Lower leg skin (tissue), 3 donors: Measurements from ENCODE around the gene SPEF1.

ENCODE experiments used
- POLR2A ChIP-seq, 2 donors: fragments of 450-650 bp; IDR thresholded peaks; one replicate each; pipeline ENCODE4 v1.6.1; 2016 to 2017; ENCODE audit warnings: antibody characterized with exemption in 2 of 2, mild to moderate bottlenecking in 1 of 2, moderate library complexity in 1 of 2
- TF ChIP-seq, protein P1 (sequence below), 3 donors: fragments of 450-650 bp; IDR thresholded peaks; one replicate each; pipeline ENCODE4 v1.5.1; 2016; ENCODE audit warnings: antibody characterized with exemption in 3 of 3, mild to moderate bottlenecking in 3 of 3, moderate library complexity in 2 of 3

DNA sequence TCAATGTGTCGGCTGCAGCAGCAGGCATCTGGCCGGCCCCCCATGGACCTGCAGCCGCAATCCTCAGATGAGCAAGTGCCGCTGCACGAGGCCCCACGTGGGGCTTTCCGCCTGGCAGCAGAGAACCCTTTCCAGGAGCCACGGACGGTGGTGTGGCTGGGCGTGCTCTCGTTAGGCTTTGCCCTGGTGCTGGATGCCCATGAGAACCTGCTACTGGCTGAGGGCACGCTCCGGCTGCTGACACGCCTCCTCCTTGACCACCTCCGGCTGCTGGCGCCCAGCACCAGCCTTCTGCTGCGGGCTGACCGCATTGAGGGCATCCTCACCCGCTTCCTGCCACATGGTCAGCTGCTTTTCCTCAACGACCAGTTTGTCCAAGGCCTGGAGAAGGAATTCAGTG is 42.6 kb upstream of the SPEF1 start:
- TF ChIP-seq, protein P1, sequence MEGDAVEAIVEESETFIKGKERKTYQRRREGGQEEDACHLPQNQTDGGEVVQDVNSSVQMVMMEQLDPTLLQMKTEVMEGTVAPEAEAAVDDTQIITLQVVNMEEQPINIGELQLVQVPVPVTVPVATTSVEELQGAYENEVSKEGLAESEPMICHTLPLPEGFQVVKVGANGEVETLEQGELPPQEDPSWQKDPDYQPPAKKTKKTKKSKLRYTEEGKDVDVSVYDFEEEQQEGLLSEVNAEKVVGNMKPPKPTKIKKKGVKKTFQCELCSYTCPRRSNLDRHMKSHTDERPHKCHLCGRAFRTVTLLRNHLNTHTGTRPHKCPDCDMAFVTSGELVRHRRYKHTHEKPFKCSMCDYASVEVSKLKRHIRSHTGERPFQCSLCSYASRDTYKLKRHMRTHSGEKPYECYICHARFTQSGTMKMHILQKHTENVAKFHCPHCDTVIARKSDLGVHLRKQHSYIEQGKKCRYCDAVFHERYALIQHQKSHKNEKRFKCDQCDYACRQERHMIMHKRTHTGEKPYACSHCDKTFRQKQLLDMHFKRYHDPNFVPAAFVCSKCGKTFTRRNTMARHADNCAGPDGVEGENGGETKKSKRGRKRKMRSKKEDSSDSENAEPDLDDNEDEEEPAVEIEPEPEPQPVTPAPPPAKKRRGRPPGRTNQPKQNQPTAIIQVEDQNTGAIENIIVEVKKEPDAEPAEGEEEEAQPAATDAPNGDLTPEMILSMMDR (IDR thresholded peaks at IDR 0.05), result no peak
- no peak for TF ChIP-seq POLR2A (IDR thresholded peaks at IDR 0.05)
